GM06990 (cell line): ENCODE measurements around the gene SLC13A3.

Source experiments
- DNase-seq: peaks from one replicate; pipeline ENCODE4 v3.0.0-alpha.2; 2011; ENCODE audit not compliant: insufficient read length; ENCODE audit errors: extremely low read depth
- H3K27me3 ChIP-seq: replicated peaks from 2 replicates; pipeline ENCODE4 v1.6.0; 2011; ENCODE audit warnings: low read length; ENCODE audit not compliant: control insufficient read depth, insufficient read depth
- H3K36me3 ChIP-seq: 2 replicates; pipeline ENCODE4 v1.5.1; 2011; ENCODE audit warnings: low read length; ENCODE audit not compliant: control insufficient read depth, insufficient read depth
- H3K4me3 ChIP-seq: replicated peaks from 2 replicates; pipeline ENCODE4 v1.5.1; 2011; ENCODE audit warnings: low read depth, mild to moderate bottlenecking, control low read depth, low read length
- CTCF ChIP-seq: IDR thresholded peaks from 2 replicates; pipeline ENCODE4 v1.5.1; 2011; ENCODE audit warnings: low read length, control low read depth, mild to moderate bottlenecking, inconsistent platforms; ENCODE audit not compliant: insufficient read depth, poor library complexity, severe bottlenecking

Gene SLC13A3

GRCh38 chr20:46622165-46622564, 29.1 kb downstream of the SLC13A3 start:
- DNase-seq: no peak
- TF ChIP-seq CTCF: no peak
- H3K4me3 ChIP-seq: no peak overlapping the region

GRCh38 chr20:46621492-46621891, 29.8 kb downstream of the SLC13A3 start:
- Histone ChIP-seq H3K36me3 (no peaks in the 10 kb centered on the region), H3K27me3 (no peaks in the 10 kb centered on the region; the same call in 1 of the 2 replicates), H3K4me3 (no peak overlapping the region)
- DNase-seq: no peak
- no peak for TF ChIP-seq CTCF

More at GRCh38 chr20:46622165-46622564, 29.1 kb downstream of the SLC13A3 start:
- Histone ChIP-seq H3K36me3 (no peaks in the 10 kb centered on the region), H3K27me3 (no peaks in the 10 kb centered on the region; the same call in 1 of the 2 replicates)

DNA sequence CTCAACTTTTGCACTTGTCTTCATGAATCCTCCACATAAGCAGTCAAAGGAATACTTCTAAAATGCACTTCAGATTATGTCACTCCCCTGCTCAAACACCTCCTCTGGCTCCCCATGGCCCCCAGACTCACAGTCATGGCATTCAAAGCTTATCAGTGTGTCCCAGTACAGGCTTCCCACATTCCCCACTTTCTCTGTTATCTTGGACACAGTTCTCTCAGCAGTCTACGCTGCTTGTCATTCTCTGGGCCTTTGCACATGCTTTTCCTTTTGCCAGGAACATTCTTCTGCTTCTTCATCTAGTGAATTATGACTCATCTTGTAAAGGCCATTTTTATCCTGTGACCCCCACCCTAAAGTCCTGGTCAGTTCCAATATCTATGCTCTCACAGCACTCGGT, 31.8 kb downstream of the SLC13A3 start:
- TF ChIP-seq CTCF: no peak
- H3K36me3 ChIP-seq: no peaks in the 10 kb centered on the region
- no peak overlapping the region for H3K4me3 ChIP-seq
- peaks cover 2% of the 10 kb centered on the region for H3K27me3 ChIP-seq
- DNase-seq: no peak

GRCh38 chr20:46618316-46619100, 32.8 kb downstream of the SLC13A3 start:
- DNase-seq: no peak
- TF ChIP-seq CTCF: no peak
- Histone ChIP-seq H3K4me3 (no peak overlapping the region), H3K36me3 (no peaks in the 10 kb centered on the region), H3K27me3 (peaks cover 2% of the 10 kb centered on the region)

DNA sequence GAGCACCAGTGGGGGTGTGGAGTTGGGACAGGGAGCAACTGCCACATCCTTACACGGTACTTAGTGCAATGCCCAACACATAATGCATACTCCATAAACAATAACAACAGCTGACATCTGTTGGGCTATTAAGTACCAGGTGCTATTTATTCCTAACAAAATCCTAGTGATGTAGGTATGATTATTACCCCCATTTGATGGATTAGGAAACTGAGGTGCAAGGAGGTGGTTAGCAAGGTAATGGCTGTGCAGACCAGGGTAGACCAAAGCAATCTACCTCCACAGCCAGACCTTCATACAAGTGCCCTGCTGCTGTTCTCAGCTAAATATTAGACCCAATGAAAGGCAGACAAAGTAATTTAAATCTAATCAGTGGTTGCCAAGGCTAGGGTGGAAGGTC, 36.8 kb downstream of the SLC13A3 start:
- Histone ChIP-seq H3K4me3 (no peak overlapping the region), H3K36me3 (no peaks in the 10 kb centered on the region), H3K27me3 (peaks cover 2% of the 10 kb centered on the region)
- TF ChIP-seq CTCF: no peak
- no peak for DNase-seq
